Esophagus (tissue), 2 donors: ENCODE measurements around the gene NFIA. TPM values are rescaled to one million over a fixed set of nuclear protein-coding genes. Genes with fewer than 3 reads are reported as not detected.
A peak's percentile ranks its signal among the peaks of the same experiment; 100 is the strongest.

ENCODE experiments used
- H3K27ac ChIP-seq, 2 donors: one replicate each; pipeline ENCODE4 v1.5.1; 2013; ENCODE audit warnings: low read depth in 2 of 2, mild to moderate bottlenecking in 2 of 2, inconsistent platforms in 1 of 2, low read length in 1 of 2, moderate library complexity in 1 of 2
- H3K27me3 ChIP-seq, 2 donors: one replicate each; pipeline ENCODE4 v1.6.1; 2013; ENCODE audit warnings: low read length in 2 of 2, control low read depth in 1 of 2, mild to moderate bottlenecking in 1 of 2; ENCODE audit not compliant: insufficient read depth in 2 of 2, control insufficient read depth in 1 of 2
- H3K36me3 ChIP-seq, 2 donors: one replicate each; pipeline ENCODE4 v1.6.1; 2013; ENCODE audit warnings: low read length in 1 of 2; ENCODE audit not compliant: control insufficient read depth in 2 of 2, insufficient read depth in 2 of 2
- H3K4me1 ChIP-seq, 2 donors: one replicate each; pipeline ENCODE4 v1.6.1; 2013; ENCODE audit warnings: low read length in 1 of 2; ENCODE audit not compliant: control insufficient read depth in 2 of 2, insufficient read depth in 2 of 2
- H3K4me3 ChIP-seq, 2 donors: one replicate each; pipeline ENCODE4 v1.5.1; 2013; ENCODE audit warnings: low read length in 2 of 2, mild to moderate bottlenecking in 2 of 2, low read depth in 1 of 2, moderate library complexity in 1 of 2
- H3K9me3 ChIP-seq, 2 donors: one replicate each; pipeline ENCODE4 v1.6.1; 2013; ENCODE audit warnings: mild to moderate bottlenecking in 2 of 2, low read depth in 1 of 2, low read length in 1 of 2, moderate library complexity in 1 of 2; ENCODE audit not compliant: control insufficient read depth in 2 of 2, insufficient read depth in 1 of 2
- WGBS, 2 donors: extraction: QIAGEN DNeasy Blood & Tissue Kit; methylation state at CpG; one replicate each; pipeline ENCODE4 v1.1.7; 2013; 5-methylcytosine and 5-hydroxymethylcytosine counted together
- polyA plus RNA-seq, 2 donors: library from polyadenylated mRNA; stranded (reverse); fragments of 200-250 nt; gene quantifications; one replicate each; pipeline ENCODE4 v1.2.3, GENCODE V29; 2013
- donor health status: healthy with polysubstance abuse.
- donor health status: Bipolar disorder and iron deficiency.

Gene NFIA
- polyA plus RNA-seq, 2 donors: 9.0 to 11.0 TPM

- Histone ChIP-seq H3K9me3 (peaks cover 0 to 2% of the 10 kb centered on the region in 2 donors), H3K36me3 (no peaks in the 10 kb centered on the region), H3K4me3 (no peak overlapping the region), H3K4me1 (no peaks in the 10 kb centered on the region), H3K27ac (no peak overlapping the region), H3K27me3 (no peaks in the 10 kb centered on the region)
- 62 to 64% methylated on average over 12 of the region's 12 CpGs for WGBS, 2 donors
Measured at GRCh38 chr1:61501971-61502916, 419.9 kb downstream of the NFIA start.

GRCh38 chr1:61504305-61504704 lies 421.9 kb downstream of the NFIA start:
- H3K27me3 ChIP-seq: no peaks in the 10 kb centered on the region
- no peaks in the 10 kb centered on the region for H3K36me3 ChIP-seq
- peak overlapping the region in 1 of 2 donors; percentile 25 for H3K27ac ChIP-seq
- H3K4me3 ChIP-seq: no peak overlapping the region
- H3K4me1 ChIP-seq: no peaks in the 10 kb centered on the region
- H3K9me3 ChIP-seq: peaks cover 0 to 2% of the 10 kb centered on the region in 2 donors
- WGBS, 2 donors: 91 to 100% methylated on average over 1 of the region's 1 CpG

GRCh38 chr1:61504852-61505390 lies 422.6 kb downstream of the NFIA start:
- no peak overlapping the region for H3K27ac ChIP-seq
- no peaks in the 10 kb centered on the region for H3K36me3 ChIP-seq
- H3K4me3 ChIP-seq: no peak overlapping the region
- 60 to 67% methylated on average over 4 of the region's 4 CpGs for WGBS, 2 donors
- H3K9me3 ChIP-seq: peaks cover 0 to 3% of the 10 kb centered on the region in 2 donors
- H3K27me3 ChIP-seq: no peaks in the 10 kb centered on the region
- no peaks in the 10 kb centered on the region for H3K4me1 ChIP-seq

GRCh38 chr1:61506236-61506635 lies 423.9 kb downstream of the NFIA start:
- H3K4me1 ChIP-seq: no peaks in the 10 kb centered on the region
- no peaks in the 10 kb centered on the region for H3K36me3 ChIP-seq
- H3K4me3 ChIP-seq: no peak overlapping the region
- H3K27ac ChIP-seq: no peak overlapping the region
- H3K9me3 ChIP-seq: peaks cover 0 to 4% of the 10 kb centered on the region in 2 donors
- 85 to 89% methylated on average over 2 of the region's 2 CpGs for WGBS, 2 donors
- H3K27me3 ChIP-seq: no peaks in the 10 kb centered on the region

GRCh38 chr1:61506944-61507500 lies 424.7 kb downstream of the NFIA start:
- Histone ChIP-seq H3K27ac (no peak overlapping the region), H3K9me3 (peaks cover 0 to 4% of the 10 kb centered on the region in 2 donors), H3K27me3 (no peaks in the 10 kb centered on the region), H3K36me3 (no peaks in the 10 kb centered on the region), H3K4me1 (no peaks in the 10 kb centered on the region), H3K4me3 (no peak overlapping the region)
- WGBS, 2 donors: 92 to 93% methylated on average over 4 of the region's 4 CpGs
